Germinal center (tissue), 1 donor: ENCODE results near the gene PLA2G4E.
A peak's percentile ranks its signal among the peaks of the same experiment; 100 is the strongest.

ENCODE experiments used
- DNase-seq: peaks from one replicate; pipeline ENCODE4 v3.0.0; 2012; ENCODE audit warnings: mixed read lengths, low spot score

The PLA2G4E gene

DNA sequence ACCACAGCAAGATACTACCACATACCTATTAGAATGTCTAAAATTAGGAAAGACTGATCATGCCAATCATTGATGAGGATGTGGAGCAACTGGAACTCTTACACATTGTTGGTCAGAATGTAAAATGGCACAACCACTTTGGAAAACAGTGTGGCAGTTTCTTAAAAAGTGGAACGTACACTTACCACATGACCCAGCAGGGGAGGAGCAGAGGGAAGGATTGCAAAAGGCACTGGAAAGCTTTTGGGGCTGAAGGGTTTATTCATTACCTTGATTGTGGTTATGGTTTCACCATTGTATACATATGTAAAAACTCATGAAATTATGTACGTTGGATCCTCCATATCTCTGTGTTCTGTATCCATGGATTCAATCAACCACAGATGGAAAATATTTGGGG, 45.2 kb downstream of the PLA2G4E start:
- no peak for DNase-seq

DNA sequence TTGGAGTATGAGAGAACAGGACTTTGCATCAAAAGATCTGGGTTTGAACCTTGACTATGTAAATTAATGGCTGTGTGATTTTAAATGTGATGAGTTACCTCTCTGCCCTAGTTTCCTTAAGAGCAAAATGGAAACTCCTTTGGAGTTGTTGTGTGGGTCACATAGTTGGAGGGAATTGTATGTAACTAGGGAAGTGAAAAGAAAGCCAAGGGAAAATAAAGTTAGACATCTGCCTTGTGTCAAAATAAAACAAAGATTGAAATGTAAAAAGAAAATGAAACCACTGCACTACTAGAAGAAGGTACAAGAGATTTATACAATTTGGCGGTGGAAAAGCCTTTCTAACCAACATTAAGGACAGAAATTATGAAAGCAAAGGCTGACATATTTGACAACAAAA, 46.8 kb downstream of the PLA2G4E start:
- DNase-seq: no peak

DNA sequence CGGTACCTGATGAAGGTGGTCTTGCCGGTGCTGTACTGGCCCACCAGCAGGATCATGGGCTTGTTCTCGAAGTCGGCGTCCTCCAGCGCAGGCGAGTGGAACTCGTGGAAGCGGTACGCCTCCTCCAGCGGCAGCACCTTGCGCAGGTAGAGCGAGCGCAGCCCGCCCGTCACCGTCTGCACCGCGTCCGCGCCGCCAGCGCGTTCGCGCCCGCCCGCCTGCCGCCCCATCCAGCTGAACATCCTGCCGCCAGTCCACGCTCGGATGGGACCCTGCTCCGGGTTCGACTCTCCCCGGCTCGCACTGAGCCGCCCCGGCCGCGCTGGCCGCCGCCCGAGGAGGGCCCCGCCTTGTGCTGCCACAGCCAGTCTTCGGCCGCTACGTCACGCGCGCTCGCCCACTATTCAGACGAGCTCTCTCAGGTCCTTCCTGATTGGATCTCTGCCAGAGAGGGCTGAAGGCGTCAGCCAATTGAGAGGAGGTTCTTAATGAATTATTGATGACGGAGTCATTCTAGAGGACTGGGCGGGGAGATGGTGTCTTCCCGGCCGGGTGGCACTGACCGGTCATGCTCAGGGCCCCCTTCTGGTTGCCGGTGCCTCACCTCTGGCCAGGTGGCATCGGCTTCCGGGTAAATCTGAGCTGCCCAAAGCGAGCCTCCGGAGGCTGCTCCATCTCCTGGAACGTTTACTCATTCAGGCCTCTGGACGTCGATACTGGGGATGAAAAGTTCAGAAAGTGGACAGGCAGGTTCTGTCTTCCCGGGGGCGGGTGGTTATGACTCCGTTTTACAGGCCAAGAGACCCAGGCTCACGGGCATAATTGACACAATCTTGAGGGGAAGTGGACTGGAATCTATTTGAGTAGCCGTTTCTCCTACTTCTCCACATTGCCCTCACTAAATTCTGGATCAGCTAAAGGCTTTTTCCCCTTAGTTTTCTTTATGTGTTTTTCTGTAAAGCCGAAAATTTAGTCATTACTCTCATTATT, 48.3 kb downstream of the PLA2G4E start, which contains the start of gene EHD4:
TSS of gene EHD4 (minus strand) at position 305 of the 990 bp plus-strand sequence. CDS start at position 242, 63 bp downstream.
- peak; percentile 98 for DNase-seq

DNA sequence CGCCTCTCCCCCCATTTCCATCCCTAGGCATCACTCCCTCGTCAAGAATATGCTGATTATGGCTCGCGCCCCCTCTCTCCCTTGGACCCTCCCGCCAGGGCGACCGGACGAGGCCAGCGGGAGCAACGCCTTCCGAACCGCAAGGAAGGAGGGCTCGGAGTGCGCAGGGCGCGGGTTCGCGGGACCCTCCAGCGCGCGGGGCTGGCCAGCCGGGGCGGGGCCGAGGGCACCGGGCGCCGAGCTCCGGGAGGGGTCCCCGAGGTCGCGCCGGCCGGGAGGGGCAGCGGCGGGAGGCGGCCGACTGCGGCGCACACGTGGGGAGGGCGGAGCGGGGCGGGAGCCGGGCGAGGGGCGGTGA, 49.0 kb downstream of the PLA2G4E start:
- DNase-seq: peak; percentile 60

DNA sequence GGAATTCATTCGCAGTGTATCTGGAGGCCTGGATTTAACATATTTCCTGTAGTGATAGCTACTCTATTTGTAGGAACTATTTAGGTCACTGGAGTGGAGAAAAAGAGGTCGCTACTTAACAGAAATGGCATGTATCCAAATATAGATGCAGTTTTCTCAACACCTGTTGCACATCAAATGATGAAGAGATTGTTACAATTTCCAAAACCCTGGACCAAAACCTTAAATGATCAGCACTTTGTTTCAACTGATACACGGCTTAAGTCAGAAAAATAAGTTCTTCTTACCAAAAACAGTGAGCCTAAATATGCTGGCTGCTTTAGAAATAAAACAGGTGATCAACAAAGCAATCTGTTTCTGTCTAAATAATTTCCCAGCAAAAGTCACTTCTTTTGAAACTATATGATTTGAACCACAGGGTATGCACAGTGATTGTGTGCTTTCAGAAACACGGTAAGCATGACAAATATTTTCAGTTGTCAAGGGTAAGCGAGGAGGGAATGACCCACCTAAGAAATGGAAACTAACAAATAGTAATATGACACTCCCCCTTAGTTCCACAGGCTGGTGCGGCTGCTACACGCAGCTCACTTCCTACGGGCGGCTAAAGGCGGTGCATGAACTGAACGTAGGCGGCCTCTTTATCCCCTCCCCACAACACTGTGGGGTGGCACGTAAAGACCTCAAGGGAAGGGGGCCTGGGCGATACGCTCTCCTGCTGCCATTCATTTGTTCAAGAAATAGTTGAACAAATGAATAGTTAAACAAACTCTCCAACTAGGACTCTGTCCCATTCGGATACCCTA, 49.5 kb downstream of the PLA2G4E start:
- DNase-seq: peak; percentile 73

DNA sequence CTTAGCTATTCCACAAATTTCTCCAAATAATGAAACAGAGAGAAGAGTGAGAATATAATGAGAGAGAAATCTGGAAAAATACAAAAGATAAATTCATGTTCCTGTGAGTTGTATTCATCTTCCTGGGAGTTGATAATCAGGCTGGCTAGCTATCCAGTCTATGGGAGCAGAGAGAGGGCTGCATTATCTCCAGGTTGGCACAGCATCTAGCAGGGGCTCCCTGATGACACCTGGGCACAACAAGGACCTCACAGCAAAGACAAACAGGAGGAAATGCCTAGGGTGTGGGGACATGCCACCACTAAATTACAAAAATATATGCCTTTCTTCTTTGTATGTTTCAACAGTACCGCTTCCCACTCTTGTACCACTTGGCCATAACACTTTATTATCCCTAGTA, 50.4 kb downstream of the PLA2G4E start:
- DNase-seq: no peak

DNA sequence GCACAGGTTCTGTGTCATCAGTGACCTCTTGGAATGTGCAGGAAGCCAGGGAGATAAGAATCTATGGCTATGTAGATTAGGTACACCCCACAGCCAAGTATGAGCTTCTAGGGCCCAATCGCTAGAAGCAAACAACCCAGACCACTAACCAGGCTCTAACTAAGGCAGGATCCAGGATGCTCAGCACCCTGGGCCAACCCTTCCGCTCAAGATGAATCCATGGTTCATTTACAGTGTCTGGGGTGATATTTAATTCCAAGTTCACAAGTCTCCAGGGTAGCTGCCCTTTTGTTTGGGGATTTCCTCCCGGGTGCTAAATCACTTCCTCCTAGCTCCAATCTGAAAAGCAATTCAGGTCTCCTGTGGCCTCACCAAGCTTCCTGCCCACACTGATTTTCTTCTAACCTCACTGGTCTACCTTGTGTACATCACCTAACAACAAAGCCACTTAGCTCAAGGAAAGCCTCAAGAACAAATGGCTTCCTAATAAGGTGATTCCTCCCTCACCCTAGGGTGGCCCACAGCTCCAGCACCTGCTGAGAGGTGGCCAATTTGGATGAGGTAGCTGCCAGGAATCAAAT, 50.9 kb downstream of the PLA2G4E start:
- peak; percentile 21 for DNase-seq

DNA sequence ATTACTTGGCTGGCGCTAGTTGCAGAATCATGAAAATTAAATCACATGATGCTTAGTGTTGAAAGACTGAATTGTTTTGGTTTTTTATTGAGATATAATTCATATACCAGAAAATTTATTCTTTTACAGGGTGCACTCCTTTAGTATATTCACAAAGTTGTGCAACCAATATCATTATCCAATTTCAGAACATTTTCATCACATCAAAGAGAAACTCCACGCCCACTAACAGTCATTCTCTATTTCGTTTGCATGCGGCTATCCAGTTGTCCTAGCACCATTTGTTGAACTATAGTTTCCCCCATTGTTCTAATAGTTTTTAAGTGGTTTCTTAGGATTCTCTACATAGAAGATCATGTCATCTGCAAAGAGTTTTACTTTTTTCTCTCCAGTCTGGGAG, 52.1 kb downstream of the PLA2G4E start:
- DNase-seq: no peak

DNA sequence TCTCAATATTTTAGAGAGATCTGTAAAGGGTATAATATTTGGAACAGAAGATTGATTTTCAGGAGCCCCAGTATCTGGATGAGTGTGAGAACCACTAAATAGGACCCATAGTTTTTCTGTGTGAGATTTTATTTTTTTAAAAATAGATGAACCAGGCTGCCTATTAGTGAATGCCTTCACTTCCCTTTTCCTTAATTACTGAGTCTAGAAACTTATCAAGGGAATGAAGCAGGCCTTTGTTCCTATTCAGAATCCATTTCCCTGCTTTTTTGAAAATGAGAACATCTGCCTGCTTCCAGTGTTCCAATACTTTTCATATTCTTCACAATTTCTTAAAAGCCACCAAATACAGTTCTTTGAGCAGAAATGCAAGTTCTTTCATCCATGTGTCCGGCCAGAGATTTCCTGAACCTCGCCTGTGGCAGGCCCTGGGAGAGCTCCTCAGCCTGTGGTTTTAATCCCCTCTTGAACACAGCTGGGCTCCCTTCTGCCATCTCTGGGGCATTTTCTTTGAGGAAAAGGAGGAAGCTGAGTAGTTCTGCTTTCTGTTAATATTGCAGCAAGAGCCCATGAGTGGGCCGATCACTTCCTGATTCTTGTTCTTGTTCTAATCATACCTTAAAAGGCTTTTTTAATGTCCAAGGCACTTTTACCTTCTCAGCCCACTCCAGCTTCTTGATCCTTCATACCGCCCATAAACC, 53.2 kb downstream of the PLA2G4E start:
- DNase-seq: peak; percentile 77

DNA sequence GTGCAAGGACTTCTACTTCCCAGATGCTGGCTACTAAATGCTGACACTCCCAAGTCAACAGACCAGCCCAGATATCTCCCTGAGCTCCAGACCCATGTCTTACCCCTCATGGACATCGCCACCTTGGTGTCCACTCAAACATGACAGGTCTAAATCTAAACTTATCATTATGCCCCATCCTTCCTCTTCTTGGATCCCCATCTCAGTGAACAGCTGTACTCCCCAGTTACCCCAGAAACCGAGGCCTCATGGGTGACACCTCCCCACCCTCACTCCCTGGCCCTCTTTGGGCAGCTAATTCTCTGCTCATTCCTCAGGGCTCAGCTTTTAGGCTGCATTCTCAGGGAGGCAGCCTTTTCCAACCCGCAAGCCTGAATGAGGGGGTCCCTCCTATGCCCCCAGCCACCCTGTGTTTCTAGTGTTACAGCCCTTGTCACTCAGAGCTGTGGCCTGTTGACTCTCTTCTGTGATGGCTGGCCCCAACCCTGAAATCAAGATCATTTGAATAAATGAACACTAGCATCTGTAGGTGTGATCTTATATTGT, 53.8 kb downstream of the PLA2G4E start:
- peak; percentile 25 for DNase-seq

DNA sequence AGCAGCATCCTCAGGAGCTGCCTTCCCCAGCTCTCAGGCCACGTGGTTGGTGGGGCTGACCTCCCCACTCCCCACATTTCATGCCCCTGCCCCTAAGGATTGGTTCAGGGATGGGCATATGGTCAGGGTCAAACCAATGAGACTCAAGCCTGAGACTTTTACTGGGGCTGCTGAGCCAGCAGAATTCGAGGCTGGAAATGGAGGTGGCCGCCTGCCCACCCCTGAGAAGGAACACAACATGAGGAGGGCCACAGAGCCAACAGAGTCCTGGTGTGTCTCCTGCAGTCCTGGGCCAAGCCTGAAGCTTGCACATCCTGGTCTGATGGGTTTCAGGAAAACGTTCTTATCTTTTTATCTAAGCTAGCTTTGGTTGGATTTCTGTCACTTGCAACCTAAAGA, 54.4 kb downstream of the PLA2G4E start:
- DNase-seq: no peak

DNA sequence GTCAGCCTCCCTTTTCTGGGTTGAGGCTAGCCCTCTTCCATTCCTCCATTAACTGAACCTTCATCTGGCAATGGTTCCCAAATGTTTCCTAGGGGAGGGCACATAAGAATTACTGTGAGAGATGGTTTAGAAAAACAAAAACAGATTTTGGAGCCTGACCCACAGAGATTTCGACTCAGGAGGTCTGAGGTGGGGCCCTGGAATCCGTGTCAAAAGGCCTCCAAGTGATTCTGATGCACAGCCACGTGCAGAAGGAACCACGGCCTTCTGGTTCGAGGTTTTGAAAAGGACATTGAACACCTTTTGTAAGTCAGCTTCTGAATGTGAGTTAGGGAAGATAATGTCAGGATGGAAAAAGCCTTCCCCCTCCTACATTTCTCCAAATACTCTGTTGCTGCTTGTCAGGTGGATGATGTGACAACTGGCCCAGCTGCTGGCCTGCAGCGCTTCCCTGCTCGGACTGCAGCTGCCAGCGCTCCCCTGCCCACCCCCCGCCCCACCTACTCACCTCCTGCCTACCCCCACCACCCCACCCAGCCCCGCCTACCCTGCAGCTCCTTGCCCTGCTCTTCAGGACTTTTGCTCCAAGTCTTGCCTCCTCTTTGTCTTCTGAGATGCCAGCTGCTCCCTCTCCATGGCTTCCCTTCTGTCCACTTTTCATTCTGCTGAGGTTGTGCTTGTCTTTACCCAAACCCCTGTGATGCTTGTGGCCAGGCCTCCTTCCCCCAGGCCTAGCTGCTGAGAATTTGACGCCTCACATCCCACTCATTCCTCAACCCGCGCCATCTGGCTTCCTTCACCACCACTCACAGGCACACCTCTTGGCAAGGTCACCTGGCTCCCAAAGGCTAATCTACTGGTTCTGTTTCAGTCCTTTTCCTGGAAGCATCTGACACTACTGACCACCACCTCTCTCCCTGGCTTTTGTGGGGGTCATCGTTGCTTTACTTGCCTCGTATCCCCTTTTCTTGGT, 55.1 kb downstream of the PLA2G4E start:
- DNase-seq: no peak

DNA sequence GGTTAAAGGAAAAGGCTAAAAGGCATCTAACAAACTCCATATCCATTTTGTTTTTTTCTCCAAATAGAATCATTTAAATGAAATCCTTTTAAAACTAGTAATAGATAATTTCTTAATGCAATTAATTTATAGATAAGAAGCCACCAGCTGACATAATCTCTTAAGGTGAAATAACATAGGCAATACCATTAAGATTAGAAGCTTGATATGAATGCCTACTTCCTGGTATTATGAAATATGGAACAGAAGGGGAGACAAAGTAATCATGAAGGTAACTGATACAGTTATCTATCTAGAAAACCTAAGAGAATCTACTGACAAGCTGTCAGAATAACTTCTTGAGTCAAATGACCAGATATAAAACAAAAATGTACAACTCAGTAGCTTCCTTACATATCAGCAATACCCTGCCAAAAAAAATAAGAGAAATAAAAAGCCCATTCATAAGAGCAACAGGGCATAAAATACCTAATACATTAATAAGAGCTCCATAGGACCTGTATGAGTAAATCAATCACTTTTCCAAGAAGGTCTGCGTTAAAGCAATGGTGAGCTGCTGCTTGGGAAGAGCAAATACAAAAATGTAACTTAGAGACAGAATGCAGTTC, 59.1 kb downstream of the PLA2G4E start:
- no peak for DNase-seq

DNA sequence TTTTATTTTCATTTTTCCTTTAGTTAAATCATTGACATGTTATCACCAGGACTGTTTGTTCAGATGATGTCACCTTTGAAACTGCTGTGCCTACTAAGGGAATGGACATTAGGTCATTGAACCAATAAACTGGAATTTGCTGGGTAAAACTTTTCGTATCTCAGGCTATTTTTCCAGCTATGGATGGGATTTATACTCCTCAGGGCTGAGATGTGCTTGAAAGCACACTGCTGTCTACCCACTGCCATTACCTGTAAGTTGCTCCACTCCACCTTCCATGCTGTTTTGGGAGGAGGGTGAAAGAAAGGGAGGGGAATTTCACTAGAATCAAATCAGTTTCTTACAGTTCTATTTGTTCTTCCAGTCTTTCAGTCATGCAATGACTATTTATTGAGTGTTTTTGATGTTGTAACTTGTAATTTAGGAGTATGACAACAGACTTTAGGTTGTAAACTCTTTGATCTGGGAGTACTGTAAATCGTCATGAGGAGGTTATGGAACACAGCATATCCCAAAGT, 59.8 kb downstream of the PLA2G4E start:
- no peak for DNase-seq

DNA sequence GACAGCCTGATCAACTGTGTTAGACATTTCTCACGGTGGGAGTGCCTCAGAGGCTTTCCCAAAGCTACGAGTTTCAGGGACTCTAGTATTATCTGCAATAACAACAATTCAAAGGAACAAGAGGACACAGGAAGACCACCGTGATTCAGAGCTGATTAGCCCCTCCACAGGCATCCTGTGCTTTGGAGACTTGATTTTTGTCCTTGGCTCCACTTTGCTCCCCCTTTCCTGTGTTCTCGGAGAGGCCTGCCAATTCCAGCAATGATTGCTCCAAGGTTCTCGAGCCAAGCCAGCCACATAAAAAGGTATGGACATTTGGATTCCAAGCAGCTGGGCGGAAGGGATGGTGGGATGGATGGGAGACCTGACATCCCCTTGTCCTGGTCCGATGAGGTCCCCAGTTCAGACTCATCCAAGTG, 62.8 kb downstream of the PLA2G4E start:
- no peak for DNase-seq

DNA sequence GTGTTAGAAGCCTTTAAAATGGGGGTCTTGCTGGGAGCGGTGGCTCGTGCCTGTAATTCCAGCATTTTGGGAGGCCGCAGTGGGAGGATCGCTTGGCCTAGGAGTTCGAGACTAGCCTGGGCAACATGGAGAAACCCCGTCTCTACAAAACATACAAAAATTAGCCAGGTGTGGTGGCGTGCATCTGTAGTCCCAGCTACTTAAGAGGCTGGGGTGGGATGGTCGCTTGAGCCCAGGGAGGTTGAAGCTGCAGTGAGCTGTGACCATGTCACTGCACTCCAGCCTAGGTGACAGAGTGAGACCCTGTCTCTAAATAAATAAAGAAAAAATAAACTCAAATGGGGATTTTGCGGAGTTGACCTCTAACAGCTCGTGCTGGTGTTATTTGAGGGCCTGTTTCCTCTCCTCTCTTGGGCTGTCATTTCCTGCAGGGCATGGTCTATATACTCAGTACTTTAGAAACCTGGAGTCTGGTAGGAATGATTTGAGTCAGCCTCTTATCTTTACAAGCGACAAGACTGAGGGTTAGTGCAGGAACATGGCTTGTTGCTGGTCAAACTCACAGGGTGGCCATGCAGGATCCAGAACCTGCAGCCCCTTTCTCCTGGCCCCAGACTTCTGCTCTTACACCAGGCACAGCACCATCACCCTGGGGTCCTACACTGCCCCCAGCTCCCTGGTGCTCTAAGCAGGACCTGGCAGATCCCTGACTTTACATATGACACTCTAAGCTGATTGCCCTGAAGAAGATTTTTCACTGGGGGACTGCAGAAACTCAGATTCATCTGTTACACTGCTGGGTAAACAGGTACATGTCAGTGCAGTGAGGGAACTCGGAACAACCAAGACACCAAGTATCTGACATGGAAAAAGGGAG, 63.6 kb downstream of the PLA2G4E start:
- DNase-seq: no peak

DNA sequence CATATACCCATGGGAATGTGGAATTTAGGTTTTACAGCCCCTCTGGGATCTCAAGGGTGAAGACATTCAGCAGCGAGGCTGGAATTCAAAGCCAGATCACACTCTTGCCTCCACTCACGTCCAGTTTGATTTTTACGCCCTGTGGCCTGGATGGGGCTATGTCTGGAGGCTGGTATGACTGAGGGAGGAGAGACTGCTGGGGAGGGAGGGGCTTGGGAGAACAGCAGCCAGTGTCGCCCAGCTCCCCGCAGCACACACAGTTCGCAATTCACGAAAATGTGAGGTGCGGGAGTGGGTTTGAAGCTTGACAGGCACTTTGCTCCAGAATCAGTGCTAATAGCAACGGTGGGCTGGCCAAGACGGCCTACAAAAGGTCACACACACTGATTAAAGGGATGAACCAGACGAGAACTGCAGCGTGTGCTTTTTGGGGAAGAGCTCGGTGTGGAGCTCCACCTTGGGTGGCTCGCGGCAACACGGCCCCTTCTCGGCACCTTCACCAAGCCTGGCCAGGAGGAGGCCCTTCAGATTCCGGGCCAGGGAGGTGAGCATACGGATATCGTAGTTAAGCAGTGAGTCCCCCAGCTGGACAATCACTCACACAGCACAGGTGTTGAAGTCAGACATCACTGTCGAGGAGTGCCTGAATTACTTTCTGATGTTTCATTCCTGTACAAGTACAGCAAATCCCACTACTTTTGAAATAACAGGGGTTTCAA, 64.9 kb downstream of the PLA2G4E start:
- DNase-seq: no peak

DNA sequence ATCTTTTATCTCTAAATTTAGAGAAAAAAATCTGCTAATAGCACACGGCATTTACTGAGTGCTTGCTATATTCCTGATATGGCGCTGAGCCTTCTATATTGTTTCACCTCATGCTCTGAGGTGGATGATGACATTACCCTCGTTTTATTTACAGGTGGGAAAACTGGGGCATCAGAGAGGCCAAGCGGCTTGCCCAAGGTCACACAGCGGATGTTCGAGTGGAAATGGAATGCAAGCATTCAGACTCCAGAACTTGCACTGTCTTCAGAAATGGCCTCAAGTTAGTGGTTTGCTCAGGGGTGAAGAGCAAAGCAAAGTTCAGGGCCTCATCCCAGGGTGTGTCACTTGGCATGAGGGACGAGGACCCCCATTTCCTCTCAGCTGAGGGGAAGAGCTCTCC, 65.7 kb downstream of the PLA2G4E start:
- DNase-seq: no peak
